Astrocyte (in vitro differentiated cells and primary cell): ENCODE results near the gene DLST.

Experiments used
- EZH2 ChIP-seq: IDR thresholded peaks from 2 replicates; pipeline ENCODE4 v1.6.1; 2012; ENCODE audit warnings: mild to moderate bottlenecking, low read length, inconsistent platforms; ENCODE audit not compliant: insufficient read depth
- TF ChIP-seq, protein P1 (sequence below): IDR thresholded peaks from 2 replicates; pipeline ENCODE4 v1.5.1; 2011; ENCODE audit warnings: low read depth, mild to moderate bottlenecking, inconsistent platforms, low read length, moderate library complexity; ENCODE audit not compliant: insufficient read depth

GRCh38 chr14:74910556-74910955 is 28.8 kb downstream of the DLST start:
- TF ChIP-seq, protein P1, sequence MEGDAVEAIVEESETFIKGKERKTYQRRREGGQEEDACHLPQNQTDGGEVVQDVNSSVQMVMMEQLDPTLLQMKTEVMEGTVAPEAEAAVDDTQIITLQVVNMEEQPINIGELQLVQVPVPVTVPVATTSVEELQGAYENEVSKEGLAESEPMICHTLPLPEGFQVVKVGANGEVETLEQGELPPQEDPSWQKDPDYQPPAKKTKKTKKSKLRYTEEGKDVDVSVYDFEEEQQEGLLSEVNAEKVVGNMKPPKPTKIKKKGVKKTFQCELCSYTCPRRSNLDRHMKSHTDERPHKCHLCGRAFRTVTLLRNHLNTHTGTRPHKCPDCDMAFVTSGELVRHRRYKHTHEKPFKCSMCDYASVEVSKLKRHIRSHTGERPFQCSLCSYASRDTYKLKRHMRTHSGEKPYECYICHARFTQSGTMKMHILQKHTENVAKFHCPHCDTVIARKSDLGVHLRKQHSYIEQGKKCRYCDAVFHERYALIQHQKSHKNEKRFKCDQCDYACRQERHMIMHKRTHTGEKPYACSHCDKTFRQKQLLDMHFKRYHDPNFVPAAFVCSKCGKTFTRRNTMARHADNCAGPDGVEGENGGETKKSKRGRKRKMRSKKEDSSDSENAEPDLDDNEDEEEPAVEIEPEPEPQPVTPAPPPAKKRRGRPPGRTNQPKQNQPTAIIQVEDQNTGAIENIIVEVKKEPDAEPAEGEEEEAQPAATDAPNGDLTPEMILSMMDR = no peak
- no peak for TF ChIP-seq EZH2
